Measurements from ENCODE around the gene STAG1.

STAG1 gene

DNA sequence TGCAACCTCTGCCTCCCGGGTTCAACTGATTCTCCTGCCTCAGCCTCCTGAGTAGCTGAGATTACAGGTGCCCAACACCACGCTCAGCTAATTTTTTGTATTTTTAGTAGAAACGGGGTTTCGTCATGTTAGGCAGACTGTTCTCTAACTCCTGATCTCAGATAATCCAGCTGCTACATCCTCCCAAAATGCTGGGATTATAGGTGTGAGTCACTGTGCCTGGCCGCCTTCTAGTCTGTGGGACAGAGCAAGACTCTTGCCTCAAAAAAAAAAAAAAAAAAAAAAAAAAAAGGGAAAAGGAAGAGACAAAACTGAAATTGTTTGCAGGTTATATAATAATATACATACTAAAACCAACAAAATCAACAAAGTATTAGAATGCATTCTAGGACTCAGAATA is 286.9 kb downstream of the STAG1 start:
- no peaks in the 10 kb centered on the region for H4K20me1 ChIP-seq (ENCODE audit: low read depth, low read length)
- TF ChIP-seq, protein P1, sequence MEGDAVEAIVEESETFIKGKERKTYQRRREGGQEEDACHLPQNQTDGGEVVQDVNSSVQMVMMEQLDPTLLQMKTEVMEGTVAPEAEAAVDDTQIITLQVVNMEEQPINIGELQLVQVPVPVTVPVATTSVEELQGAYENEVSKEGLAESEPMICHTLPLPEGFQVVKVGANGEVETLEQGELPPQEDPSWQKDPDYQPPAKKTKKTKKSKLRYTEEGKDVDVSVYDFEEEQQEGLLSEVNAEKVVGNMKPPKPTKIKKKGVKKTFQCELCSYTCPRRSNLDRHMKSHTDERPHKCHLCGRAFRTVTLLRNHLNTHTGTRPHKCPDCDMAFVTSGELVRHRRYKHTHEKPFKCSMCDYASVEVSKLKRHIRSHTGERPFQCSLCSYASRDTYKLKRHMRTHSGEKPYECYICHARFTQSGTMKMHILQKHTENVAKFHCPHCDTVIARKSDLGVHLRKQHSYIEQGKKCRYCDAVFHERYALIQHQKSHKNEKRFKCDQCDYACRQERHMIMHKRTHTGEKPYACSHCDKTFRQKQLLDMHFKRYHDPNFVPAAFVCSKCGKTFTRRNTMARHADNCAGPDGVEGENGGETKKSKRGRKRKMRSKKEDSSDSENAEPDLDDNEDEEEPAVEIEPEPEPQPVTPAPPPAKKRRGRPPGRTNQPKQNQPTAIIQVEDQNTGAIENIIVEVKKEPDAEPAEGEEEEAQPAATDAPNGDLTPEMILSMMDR (IDR thresholded peaks at IDR 0.05; ENCODE audit: insufficient read depth, low read length, poor library complexity, severe bottlenecking) = no peak
- no peak for TF ChIP-seq EZH2phosphoT487 (conservative IDR thresholded peaks at IDR 0.05; ENCODE audit: low read length)
- H3K9ac ChIP-seq (ENCODE audit: low read length) = no peak overlapping the region
- H2AFZ ChIP-seq (ENCODE audit: low read depth, low read length, severe bottlenecking) = no peak overlapping the region
- H3K36me3 ChIP-seq (ENCODE audit: low read length) = peaks cover 17% of the 10 kb centered on the region
- H3K27me3 ChIP-seq (ENCODE audit: low read length) = no peaks in the 10 kb centered on the region
- H3K4me2 ChIP-seq (ENCODE audit: low read depth, low read length, poor library complexity, severe bottlenecking) = no peak overlapping the region
- H3K79me2 ChIP-seq (ENCODE audit: insufficient read depth, low read length) = no peaks in the 10 kb centered on the region
- H3K9me2 ChIP-seq (replicated peaks; ENCODE audit: insufficient read depth, low read length) = no peaks in the 10 kb centered on the region
- no peak overlapping the region for H3K4me3 ChIP-seq (ENCODE audit: insufficient read depth, low read length, poor library complexity, severe bottlenecking)
- no peaks in the 10 kb centered on the region for H3F3A ChIP-seq (ENCODE audit: insufficient read depth)
- no peaks in the 10 kb centered on the region for H3K9me3 ChIP-seq (ENCODE audit: insufficient read depth, low read length)
- H3K27ac ChIP-seq (ENCODE audit: low read depth, low read length) = no peak overlapping the region

- H3K4me2 ChIP-seq (ENCODE audit: low read depth, low read length, poor library complexity, severe bottlenecking) = no peak overlapping the region
- H3K9me3 ChIP-seq (ENCODE audit: insufficient read depth, low read length) = no peaks in the 10 kb centered on the region
- no peak for TF ChIP-seq EZH2phosphoT487 (conservative IDR thresholded peaks at IDR 0.05; ENCODE audit: low read length)
- TF ChIP-seq, protein P1 (IDR thresholded peaks at IDR 0.05; ENCODE audit: insufficient read depth, low read length, poor library complexity, severe bottlenecking) = no peak
- no peak overlapping the region for H3K27ac ChIP-seq (ENCODE audit: low read depth, low read length)
- no peaks in the 10 kb centered on the region for H3K79me2 ChIP-seq (ENCODE audit: insufficient read depth, low read length)
- no peaks in the 10 kb centered on the region for H3F3A ChIP-seq (ENCODE audit: insufficient read depth)
- no peaks in the 10 kb centered on the region for H3K9me2 ChIP-seq (replicated peaks; ENCODE audit: insufficient read depth, low read length)
- no peaks in the 10 kb centered on the region for H3K27me3 ChIP-seq (ENCODE audit: low read length)
- no peaks in the 10 kb centered on the region for H4K20me1 ChIP-seq (ENCODE audit: low read depth, low read length)
- H3K36me3 ChIP-seq (ENCODE audit: low read length) = peaks cover 23% of the 10 kb centered on the region
- H3K4me3 ChIP-seq (ENCODE audit: insufficient read depth, low read length, poor library complexity, severe bottlenecking) = no peak overlapping the region
- no peak overlapping the region for H3K9ac ChIP-seq (ENCODE audit: low read length)
- no peak overlapping the region for H2AFZ ChIP-seq (ENCODE audit: low read depth, low read length, severe bottlenecking)
Observed at GRCh38 chr3:136464502-136464901, 287.7 kb downstream of the STAG1 start.

GRCh38 chr3:136463170-136463569 is 289.0 kb downstream of the STAG1 start:
- no peaks in the 10 kb centered on the region; the same call in 1 of the 2 replicates for H3K9me3 ChIP-seq (ENCODE audit: insufficient read depth, low read length)
- H3F3A ChIP-seq (ENCODE audit: insufficient read depth) = no peaks in the 10 kb centered on the region
- no peaks in the 10 kb centered on the region for H3K9me2 ChIP-seq (replicated peaks; ENCODE audit: insufficient read depth, low read length)
- no peaks in the 10 kb centered on the region for H4K20me1 ChIP-seq (ENCODE audit: low read depth, low read length)
- no peak overlapping the region for H3K9ac ChIP-seq (ENCODE audit: low read length)
- H2AFZ ChIP-seq (ENCODE audit: low read depth, low read length, severe bottlenecking) = no peak overlapping the region
- TF ChIP-seq, protein P1 (IDR thresholded peaks at IDR 0.05; ENCODE audit: insufficient read depth, low read length, poor library complexity, severe bottlenecking) = no peak
- TF ChIP-seq EZH2phosphoT487 (conservative IDR thresholded peaks at IDR 0.05; ENCODE audit: low read length) = no peak
- no peaks in the 10 kb centered on the region for H3K27me3 ChIP-seq (ENCODE audit: low read length)
- peaks cover 32% of the 10 kb centered on the region for H3K36me3 ChIP-seq (ENCODE audit: low read length)
- H3K79me2 ChIP-seq (ENCODE audit: insufficient read depth, low read length) = no peaks in the 10 kb centered on the region
- no peak overlapping the region for H3K4me3 ChIP-seq (ENCODE audit: insufficient read depth, low read length, poor library complexity, severe bottlenecking)
- no peak overlapping the region for H3K27ac ChIP-seq (ENCODE audit: low read depth, low read length)
- no peak overlapping the region for H3K4me2 ChIP-seq (ENCODE audit: low read depth, low read length, poor library complexity, severe bottlenecking)

Data from SU-DHL-6 (cell line).